Measurements from ENCODE around the gene SMARCAL1.

The SMARCAL1 gene

GRCh38 chr2:216392945-216393840 lies 19.1 kb upstream of the SMARCAL1 start:
- no peak for DNase-seq (ENCODE audit: low read depth, low spot score)

- no peak for DNase-seq (ENCODE audit: low read depth, low spot score)
Observed at GRCh38 chr2:216394881-216395280, 17.4 kb upstream of the SMARCAL1 start.

GRCh38 chr2:216399621-216400020 lies 12.7 kb upstream of the SMARCAL1 start:
- no peak for DNase-seq (ENCODE audit: low read depth, low spot score)

- no peak for DNase-seq (ENCODE audit: low read depth, low spot score)
Observed at GRCh38 chr2:216402751-216403150, 9.5 kb upstream of the SMARCAL1 start.

GRCh38 chr2:216404010-216404618 lies 8.2 kb upstream of the SMARCAL1 start:
- peak; percentile 16 for DNase-seq (ENCODE audit: low read depth, low spot score)

GRCh38 chr2:216405588-216405987 lies 6.7 kb upstream of the SMARCAL1 start:
- DNase-seq (ENCODE audit: low read depth, low spot score), result no peak

GRCh38 chr2:216406826-216407225 lies 5.5 kb upstream of the SMARCAL1 start:
- no peak for DNase-seq (ENCODE audit: low read depth, low spot score)

GRCh38 chr2:216408426-216409290 lies 3.6 kb upstream of the SMARCAL1 start:
- DNase-seq (ENCODE audit: low read depth, low spot score), result no peak

GRCh38 chr2:216410550-216410949 lies 1.7 kb upstream of the SMARCAL1 start:
- no peak for DNase-seq (ENCODE audit: low read depth, low spot score)

GRCh38 chr2:216413882-216414281 lies 1.6 kb downstream of the SMARCAL1 start:
- DNase-seq (ENCODE audit: low read depth, low spot score), result no peak

- no peak for DNase-seq (ENCODE audit: low read depth, low spot score)
Observed at GRCh38 chr2:216414772-216415319, 2.6 kb downstream of the SMARCAL1 start.

GRCh38 chr2:216415541-216415940 lies 3.3 kb downstream of the SMARCAL1 start:
- no peak for DNase-seq (ENCODE audit: low read depth, low spot score)

- DNase-seq (ENCODE audit: low read depth, low spot score), result no peak
Observed at GRCh38 chr2:216416571-216417307, 4.5 kb downstream of the SMARCAL1 start.

- no peak for DNase-seq (ENCODE audit: low read depth, low spot score)
Observed at GRCh38 chr2:216418981-216419380, 6.7 kb downstream of the SMARCAL1 start.

GRCh38 chr2:216420367-216421101 lies 8.2 kb downstream of the SMARCAL1 start:
- DNase-seq (ENCODE audit: low read depth, low spot score), result no peak

GRCh38 chr2:216423071-216423470 lies 10.8 kb downstream of the SMARCAL1 start:
- no peak for DNase-seq (ENCODE audit: low read depth, low spot score)

- no peak for DNase-seq (ENCODE audit: low read depth, low spot score)
Observed at GRCh38 chr2:216424274-216424673, 12.0 kb downstream of the SMARCAL1 start.

- DNase-seq (ENCODE audit: low read depth, low spot score), result no peak
Observed at GRCh38 chr2:216425008-216425787, 12.9 kb downstream of the SMARCAL1 start.

- no peak for DNase-seq (ENCODE audit: low read depth, low spot score)
Observed at GRCh38 chr2:216426166-216426777, 14.0 kb downstream of the SMARCAL1 start.
